GM18519 (cell line): ENCODE results near the gene ARID1B.

Experiments
- ATAC-seq: cut with Tn5 transposase; IDR thresholded peaks from one replicate; pipeline ENCODE4 v1.9.1; 2021; ENCODE audit warnings: mild to moderate bottlenecking, moderate library complexity; ENCODE audit not compliant: unreplicated experiment, low FRiP score

ARID1B gene

GRCh38 chr6:156773935-156774852 is 3.0 kb upstream of the ARID1B start:
- ATAC-seq, result no peak

- ATAC-seq, result no peak
These were observed 2.2 kb upstream of the ARID1B start for GRCh38 chr6:156774863-156775405.

GRCh38 chr6:156775717-156776116 is 1.5 kb upstream of the ARID1B start:
- ATAC-seq, result no peak

GRCh38 chr6:156776470-156776839 is 723 bp upstream of the ARID1B start:
- no peak for ATAC-seq

- ATAC-seq, result no peak
These were observed 637 bp downstream of the ARID1B start for GRCh38 chr6:156777577-156778453.

- ATAC-seq, result no peak
These were observed 1.5 kb downstream of the ARID1B start for GRCh38 chr6:156778454-156779205.

GRCh38 chr6:156779206-156780094 is 2.3 kb downstream of the ARID1B start:
- ATAC-seq, result no peak

- peak; percentile 56 for ATAC-seq
These were observed 3.0 kb downstream of the ARID1B start for GRCh38 chr6:156780102-156780641.

- ATAC-seq, result no peak
These were observed 4.0 kb downstream of the ARID1B start for GRCh38 chr6:156780962-156781853.

GRCh38 chr6:156781861-156782631 is 4.9 kb downstream of the ARID1B start:
- ATAC-seq, result no peak

- no peak for ATAC-seq
These were observed 5.6 kb downstream of the ARID1B start for GRCh38 chr6:156782691-156783320.

- ATAC-seq, result no peak
These were observed 6.8 kb downstream of the ARID1B start for GRCh38 chr6:156783958-156784357.

GRCh38 chr6:156786652-156787051 is 9.5 kb downstream of the ARID1B start:
- no peak for ATAC-seq

- ATAC-seq, result no peak
These were observed 10.7 kb downstream of the ARID1B start for GRCh38 chr6:156787569-156788492.

GRCh38 chr6:156789081-156789943 is 12.1 kb downstream of the ARID1B start:
- no peak for ATAC-seq
